Prostate gland (tissue), 2 donors: ENCODE data around the gene APOL3. TPM values are rescaled to one million over a fixed set of nuclear protein-coding genes. Genes with fewer than 3 reads are reported as not detected.

Source experiments
- DNase-seq: peaks from one replicate; pipeline ENCODE4 v3.0.0-alpha.2; 2019; ENCODE audit warnings: low spot score
- H3K27ac ChIP-seq, 2 donors: fragments of 200-600 bp; sonication (generic); 2 replicates each; pipeline ENCODE4 v1.5.1; 2017 to 2019
- H3K27me3 ChIP-seq: fragments of 200-600 bp; sonication (generic); replicated peaks from 2 replicates; pipeline ENCODE4 v1.5.1; 2019; ENCODE audit not compliant: insufficient read depth
- H3K36me3 ChIP-seq, 2 donors: fragments of 200-600 bp; sonication (generic); 1 replicate in 1 of 2; 2 replicates in 1 of 2; pipeline versions ENCODE4 v1.5.1 to v1.8.1; 2017 to 2019
- H3K4me1 ChIP-seq: fragments of 200-600 bp; sonication (generic); replicated peaks from 2 replicates; pipeline ENCODE4 v1.5.1; 2019
- H3K4me3 ChIP-seq, 2 donors: fragments of 200-600 bp; sonication (generic); 2 replicates each; pipeline ENCODE4 v1.5.1; 2017 to 2019
- H3K9me3 ChIP-seq: fragments of 200-600 bp; sonication (generic); 2 replicates; pipeline ENCODE4 v1.5.1; 2017
- POLR2A ChIP-seq: fragments of 450-650 bp; IDR thresholded peaks from one replicate; pipeline ENCODE4 v1.6.1; 2016; ENCODE audit warnings: antibody characterized with exemption, mild to moderate bottlenecking
- POLR2AphosphoS5 ChIP-seq: sonication (generic); formaldehyde crosslinking; IDR thresholded peaks from one replicate; pipeline ENCODE4 v1.6.1; 2017; ENCODE audit warnings: antibody characterized with exemption
- WGBS: methylation state at CpG from one replicate; pipeline ENCODE4 v1.1.5; 2018; 5-methylcytosine and 5-hydroxymethylcytosine counted together
- intact Hi-C: fragments of 100-400 bp; cut with DNase I; formaldehyde crosslinking; loops from one replicate; pipeline ENCODE4 v1.14.2; 2022
- total RNA-seq, 2 donors: library from RNA; depleted of rRNA; stranded (reverse); fragments of >200 nt; gene quantifications; one replicate each; pipeline ENCODE4 v1.1.0, GENCODE V29; 2016
- TF ChIP-seq, protein P1 (sequence below), 4 experiments: fragments of 200-600 bp in 2 of 4; fragments of 450-650 bp in 2 of 4; sonication (generic) in 2 of 4; IDR thresholded peaks; 1 replicate in 3 of 4; 2 replicates in 1 of 4; pipeline ENCODE4 v1.5.1; 2016 to 2019; ENCODE audit warnings: antibody characterized with exemption in 4 of 4, mild to moderate bottlenecking in 2 of 4, moderate library complexity in 2 of 4

The APOL3 gene
- total RNA-seq, 2 donors from 2014 or later, result 18.8 to 32.2 TPM

DNA sequence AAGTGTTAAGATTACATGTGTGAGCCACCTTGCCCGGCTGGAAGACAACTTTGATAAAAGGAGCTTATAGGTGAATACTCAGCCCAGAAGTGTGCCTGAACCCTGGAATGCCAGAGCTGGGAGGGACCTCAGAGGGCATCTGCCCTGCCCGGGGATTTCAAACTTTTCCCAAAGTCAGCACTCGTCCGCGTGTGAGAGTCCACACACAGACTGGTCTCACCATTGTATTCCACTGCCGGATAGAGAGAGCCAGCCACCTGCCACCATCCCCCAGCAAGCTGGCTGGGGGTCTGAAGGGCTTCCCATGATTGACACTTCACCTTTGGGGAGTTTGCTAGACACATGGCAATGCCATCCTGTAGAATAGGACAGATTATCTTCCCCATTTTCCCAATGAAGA is 49.2 kb downstream of the APOL3 start:
- intact Hi-C loops, result no loop called here
- Histone ChIP-seq H3K27ac (no peak overlapping the region), H3K27me3 (no peaks in the 10 kb centered on the region), H3K36me3 (no peaks in the 10 kb centered on the region), H3K9me3 (no peaks in the 10 kb centered on the region), H3K4me1 (no peaks in the 10 kb centered on the region), H3K4me3 (no peak overlapping the region)
- no peak for TF ChIP-seq POLR2A
- TF ChIP-seq POLR2AphosphoS5, result no peak
- TF ChIP-seq, protein P1, sequence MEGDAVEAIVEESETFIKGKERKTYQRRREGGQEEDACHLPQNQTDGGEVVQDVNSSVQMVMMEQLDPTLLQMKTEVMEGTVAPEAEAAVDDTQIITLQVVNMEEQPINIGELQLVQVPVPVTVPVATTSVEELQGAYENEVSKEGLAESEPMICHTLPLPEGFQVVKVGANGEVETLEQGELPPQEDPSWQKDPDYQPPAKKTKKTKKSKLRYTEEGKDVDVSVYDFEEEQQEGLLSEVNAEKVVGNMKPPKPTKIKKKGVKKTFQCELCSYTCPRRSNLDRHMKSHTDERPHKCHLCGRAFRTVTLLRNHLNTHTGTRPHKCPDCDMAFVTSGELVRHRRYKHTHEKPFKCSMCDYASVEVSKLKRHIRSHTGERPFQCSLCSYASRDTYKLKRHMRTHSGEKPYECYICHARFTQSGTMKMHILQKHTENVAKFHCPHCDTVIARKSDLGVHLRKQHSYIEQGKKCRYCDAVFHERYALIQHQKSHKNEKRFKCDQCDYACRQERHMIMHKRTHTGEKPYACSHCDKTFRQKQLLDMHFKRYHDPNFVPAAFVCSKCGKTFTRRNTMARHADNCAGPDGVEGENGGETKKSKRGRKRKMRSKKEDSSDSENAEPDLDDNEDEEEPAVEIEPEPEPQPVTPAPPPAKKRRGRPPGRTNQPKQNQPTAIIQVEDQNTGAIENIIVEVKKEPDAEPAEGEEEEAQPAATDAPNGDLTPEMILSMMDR (IDR thresholded peaks at IDR 0.05), result no peak
- 90% methylated on average over 6 of the region's 6 CpGs for WGBS
- DNase-seq, result no peak

GRCh38 chr22:36110306-36110881 is 50.2 kb downstream of the APOL3 start:
- H3K27ac ChIP-seq, result no peak overlapping the region
- no peak overlapping the region for H3K4me3 ChIP-seq
- TF ChIP-seq, protein P1 (IDR thresholded peaks at IDR 0.05), result no peak
- TF ChIP-seq POLR2AphosphoS5 (no peak), POLR2A (no peak)
- H3K27me3 ChIP-seq, result no peaks in the 10 kb centered on the region
- WGBS, result 17% methylated on average over 15 of the region's 15 CpGs
- H3K4me1 ChIP-seq, result no peaks in the 10 kb centered on the region
- no peaks in the 10 kb centered on the region for H3K9me3 ChIP-seq
- intact Hi-C loops, result no loop called here
- H3K36me3 ChIP-seq, result no peaks in the 10 kb centered on the region
- no peak for DNase-seq

DNA sequence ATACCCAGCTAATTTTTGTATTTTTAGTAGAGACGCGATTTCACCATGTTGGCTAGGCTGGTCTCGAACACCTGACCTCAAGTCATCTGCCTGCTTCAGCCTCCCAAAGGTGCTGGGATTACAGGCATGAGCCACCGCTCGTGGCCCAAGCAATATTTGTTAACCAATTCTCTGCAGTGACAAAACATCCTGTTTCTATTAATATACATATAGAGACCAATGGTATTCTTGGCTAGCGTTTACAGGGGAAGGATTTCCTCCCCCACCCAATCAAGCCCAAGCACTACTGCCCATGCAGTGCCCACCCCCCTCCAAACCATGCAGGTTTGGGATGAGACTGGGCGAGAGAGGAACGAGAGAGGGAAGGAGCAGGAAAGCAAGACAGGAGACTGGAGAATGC is 53.1 kb downstream of the APOL3 start:
- no peaks in the 10 kb centered on the region for H3K27me3 ChIP-seq
- intact Hi-C loops, result no loop called here
- H3K27ac ChIP-seq, result no peak overlapping the region
- TF ChIP-seq POLR2A (no peak), POLR2AphosphoS5 (no peak)
- TF ChIP-seq, protein P1 (IDR thresholded peaks at IDR 0.05), result no peak
- H3K36me3 ChIP-seq, result no peaks in the 10 kb centered on the region
- H3K9me3 ChIP-seq, result no peaks in the 10 kb centered on the region
- no peaks in the 10 kb centered on the region for H3K4me1 ChIP-seq
- no peak overlapping the region for H3K4me3 ChIP-seq
- 78% methylated on average over 8 of the region's 8 CpGs for WGBS
- no peak for DNase-seq

GRCh38 chr22:36106910-36107309 is 53.6 kb downstream of the APOL3 start:
- TF ChIP-seq POLR2AphosphoS5 (no peak), POLR2A (no peak)
- TF ChIP-seq, protein P1 (IDR thresholded peaks at IDR 0.05), result no peak
- Histone ChIP-seq H3K27ac (no peak overlapping the region), H3K4me3 (no peak overlapping the region), H3K4me1 (no peaks in the 10 kb centered on the region), H3K9me3 (no peaks in the 10 kb centered on the region), H3K36me3 (no peaks in the 10 kb centered on the region), H3K27me3 (no peaks in the 10 kb centered on the region)
- WGBS, result 92% methylated on average over 2 of the region's 2 CpGs
- no peak for DNase-seq
- intact Hi-C loops, result no loop called here

- Histone ChIP-seq H3K9me3 (no peaks in the 10 kb centered on the region), H3K4me1 (no peaks in the 10 kb centered on the region), H3K4me3 (no peak overlapping the region)
Measured at GRCh38 chr22:36104988-36105387, 55.6 kb downstream of the APOL3 start.

More at GRCh38 chr22:36104988-36105387, 55.6 kb downstream of the APOL3 start:
- intact Hi-C loops, result no loop called here
- no peaks in the 10 kb centered on the region for H3K36me3 ChIP-seq
- DNase-seq, result no peak
- H3K27ac ChIP-seq, result no peak overlapping the region
- WGBS, result 93% methylated on average over 5 of the region's 5 CpGs
- TF ChIP-seq POLR2A (no peak), POLR2AphosphoS5 (no peak)
- TF ChIP-seq, protein P1 (IDR thresholded peaks at IDR 0.05), result no peak
- H3K27me3 ChIP-seq, result no peaks in the 10 kb centered on the region
